HG02678 (cell line): ENCODE measurements around the gene KRTAP5-1.
"Not testable (repeated sequence)": the region's sequence is repeated elsewhere in the genome, so short reads cannot be mapped to it uniquely, and the experiment has no call there.

Source experiments
- ATAC-seq: cut with Tn5 transposase; IDR thresholded peaks from one replicate; pipeline ENCODE4 v1.9.1; 2021; ENCODE audit warnings: mild to moderate bottlenecking, moderate library complexity; ENCODE audit not compliant: unreplicated experiment

KRTAP5-1 gene

DNA sequence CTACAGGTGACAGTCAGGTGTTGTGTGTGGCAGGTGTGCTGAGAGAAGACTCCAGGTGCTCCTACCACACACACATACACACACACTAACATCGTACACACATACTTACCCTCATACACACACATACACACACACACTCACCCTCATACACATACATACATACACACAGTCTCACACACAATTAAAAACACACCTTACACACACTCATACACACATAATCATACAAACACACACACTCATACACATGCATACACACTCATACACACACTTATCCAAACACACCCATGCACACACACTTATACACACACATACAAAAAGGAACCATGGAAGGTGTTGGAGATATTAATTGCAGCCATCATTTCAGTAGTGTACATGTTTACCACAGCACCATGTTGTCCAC, 18.5 kb upstream of the KRTAP5-1 start:
- ATAC-seq = no peak

DNA sequence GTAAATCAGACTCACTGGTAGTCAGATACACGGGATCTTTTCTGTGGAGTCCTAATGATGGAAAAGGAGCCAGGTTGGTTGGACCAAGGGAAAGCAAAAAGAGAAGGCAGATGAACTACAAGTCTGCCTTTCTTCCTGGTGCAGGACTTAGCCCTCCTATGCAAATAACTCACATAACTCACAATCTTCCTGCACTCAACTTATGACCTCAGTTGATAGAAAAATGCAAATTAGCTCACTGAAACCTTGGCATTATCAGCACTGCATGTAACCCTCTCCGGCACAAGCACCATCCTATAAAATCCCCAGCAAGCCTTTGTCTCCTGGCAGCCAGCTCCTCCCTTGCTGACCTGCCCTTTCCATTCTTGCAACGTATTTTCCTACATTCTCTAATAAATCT, 16.6 kb upstream of the KRTAP5-1 start:
- not testable (repeated sequence) for ATAC-seq

DNA sequence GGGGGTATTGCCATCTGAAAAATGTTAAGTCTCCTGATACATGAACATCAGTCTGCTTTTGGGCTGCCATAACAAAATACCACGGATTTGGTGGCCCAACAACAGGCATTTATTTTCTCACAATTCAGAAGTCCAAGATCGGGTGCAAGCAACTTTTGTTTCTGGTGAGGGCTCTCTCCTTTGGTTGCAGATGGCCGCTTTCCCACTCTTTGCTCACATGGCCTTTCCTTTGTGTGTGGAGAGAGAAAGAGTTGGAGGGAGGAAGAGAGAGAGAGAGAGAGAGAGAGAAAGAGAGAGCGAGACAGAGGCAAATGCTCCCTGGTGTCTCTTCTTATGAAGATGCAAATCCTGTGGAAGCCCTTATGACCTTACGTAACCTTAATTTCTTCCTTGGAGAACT, 15.5 kb upstream of the KRTAP5-1 start:
- no peak for ATAC-seq

DNA sequence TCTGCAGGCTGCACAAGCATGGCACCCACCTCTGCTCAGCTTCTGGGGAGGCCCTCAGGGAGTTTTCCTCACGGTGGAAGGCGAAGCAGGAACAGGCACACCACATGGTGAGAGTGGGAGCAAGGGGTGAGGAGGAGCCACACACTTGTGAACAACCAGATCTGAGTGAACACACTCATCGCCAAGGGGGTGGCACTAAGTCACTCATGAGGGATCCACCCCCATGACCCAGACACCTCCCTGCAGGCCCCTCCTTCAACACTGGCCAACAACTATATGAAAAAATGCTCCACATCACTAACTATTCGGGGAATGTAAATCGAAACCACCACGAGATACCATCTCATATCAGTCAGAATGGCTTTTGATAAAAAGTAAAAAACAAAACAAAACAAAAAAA, 13.7 kb upstream of the KRTAP5-1 start:
- ATAC-seq = no peak

DNA sequence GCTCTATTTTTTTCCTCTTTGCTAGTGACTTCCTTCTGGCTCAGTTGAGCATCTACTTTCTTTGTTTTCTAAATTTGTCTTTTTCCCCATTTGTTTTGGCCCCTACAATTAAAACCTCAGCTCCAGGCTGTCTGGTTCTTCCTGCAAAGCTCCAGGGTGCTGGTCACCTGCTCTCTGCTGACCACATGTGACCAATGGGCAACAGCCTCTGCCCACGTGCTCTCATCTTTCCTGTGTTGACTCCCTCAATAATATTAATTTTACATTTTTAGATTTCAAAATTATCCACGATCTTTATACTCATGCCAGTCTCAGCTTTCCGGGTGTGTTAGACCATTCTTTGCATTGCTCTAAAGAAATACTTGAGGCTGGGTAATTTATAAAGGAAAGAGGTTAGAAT, 13.3 kb upstream of the KRTAP5-1 start:
- not testable (repeated sequence) for ATAC-seq

DNA sequence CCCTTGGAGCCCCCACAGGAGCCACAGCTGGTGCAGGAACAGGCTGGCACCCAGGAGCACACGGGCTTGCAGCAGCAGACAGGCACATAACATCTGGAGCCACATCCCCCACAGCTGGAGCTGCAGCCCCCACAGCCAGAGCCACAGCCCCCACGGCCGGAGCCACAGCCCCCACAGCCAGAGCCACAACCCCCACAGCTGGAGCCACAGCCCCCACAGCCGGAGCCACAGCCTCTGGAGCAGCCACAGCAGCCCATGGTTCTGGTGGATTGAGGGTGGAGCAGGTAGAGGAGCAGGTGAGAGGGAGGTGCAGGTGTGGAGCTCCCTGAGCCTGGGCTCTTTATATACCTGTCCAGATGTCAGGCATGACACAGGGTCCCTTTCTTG, 12.9 kb upstream of the KRTAP5-1 start, which contains the start of gene KRTAP5-2:
KRTAP5-2 (minus strand) TSS at position 301 of the 387 bp plus-strand sequence; CDS start at position 257, 44 bp downstream.
- ATAC-seq = no peak

DNA sequence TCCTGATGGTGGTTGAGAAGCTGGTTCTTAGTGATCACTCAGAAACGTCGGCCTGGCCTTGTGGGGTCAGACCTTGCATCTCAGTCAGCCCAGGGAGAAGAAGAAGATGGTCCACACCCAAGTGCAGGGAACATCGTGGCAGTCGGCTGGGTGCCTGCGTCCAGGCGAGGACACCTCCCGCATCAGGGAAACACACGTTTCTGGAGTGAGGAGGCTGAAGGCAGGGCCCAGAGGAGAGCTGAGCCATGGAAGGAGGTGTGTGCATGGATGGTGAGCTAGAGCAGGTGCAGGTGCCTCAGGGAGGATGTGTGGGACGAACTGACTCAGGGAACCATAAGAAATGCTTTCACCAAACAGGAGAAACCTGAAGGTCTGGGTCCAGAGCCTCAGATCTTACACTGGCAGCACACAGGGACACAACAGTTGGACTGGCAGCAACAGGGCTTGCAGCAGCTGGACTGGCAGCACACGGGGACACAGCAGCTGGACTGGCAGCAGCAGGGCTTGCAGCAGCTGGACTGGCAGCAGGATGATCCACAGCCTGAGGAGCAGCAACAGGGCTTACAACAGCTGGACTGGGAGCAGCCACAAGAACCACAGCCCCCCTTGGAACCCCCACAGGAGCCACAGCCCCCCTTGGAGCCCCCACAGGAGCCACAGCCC, 12.4 kb upstream of the KRTAP5-1 start:
- no peak for ATAC-seq

DNA sequence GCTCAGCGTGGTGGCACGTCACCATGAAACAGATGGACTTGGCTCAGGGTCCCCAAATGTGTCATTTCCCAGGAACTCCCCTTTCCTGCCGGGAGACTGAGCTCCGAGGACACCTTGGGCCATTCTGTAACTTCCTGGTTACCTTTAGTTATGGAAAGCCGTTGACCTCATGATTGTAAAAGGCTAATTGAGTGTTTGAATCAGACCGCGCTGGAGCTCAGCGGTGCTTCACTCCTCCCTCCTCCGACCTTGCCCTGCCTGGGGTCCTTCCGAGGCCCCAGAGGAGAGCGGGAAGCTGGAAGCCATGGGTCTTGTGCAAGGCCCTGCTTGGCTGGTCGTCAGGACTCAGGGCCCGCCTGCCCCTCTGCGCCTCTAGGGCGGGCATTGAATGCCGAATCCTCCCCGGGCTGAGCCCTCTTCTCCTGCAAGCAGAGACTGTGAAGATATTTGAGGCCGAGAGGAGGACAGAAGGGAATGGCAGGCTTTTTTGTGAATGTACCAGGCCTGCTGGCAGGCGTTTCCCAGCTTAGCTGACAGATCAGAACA, 11.6 kb upstream of the KRTAP5-1 start:
- ATAC-seq = not testable (repeated sequence)

DNA sequence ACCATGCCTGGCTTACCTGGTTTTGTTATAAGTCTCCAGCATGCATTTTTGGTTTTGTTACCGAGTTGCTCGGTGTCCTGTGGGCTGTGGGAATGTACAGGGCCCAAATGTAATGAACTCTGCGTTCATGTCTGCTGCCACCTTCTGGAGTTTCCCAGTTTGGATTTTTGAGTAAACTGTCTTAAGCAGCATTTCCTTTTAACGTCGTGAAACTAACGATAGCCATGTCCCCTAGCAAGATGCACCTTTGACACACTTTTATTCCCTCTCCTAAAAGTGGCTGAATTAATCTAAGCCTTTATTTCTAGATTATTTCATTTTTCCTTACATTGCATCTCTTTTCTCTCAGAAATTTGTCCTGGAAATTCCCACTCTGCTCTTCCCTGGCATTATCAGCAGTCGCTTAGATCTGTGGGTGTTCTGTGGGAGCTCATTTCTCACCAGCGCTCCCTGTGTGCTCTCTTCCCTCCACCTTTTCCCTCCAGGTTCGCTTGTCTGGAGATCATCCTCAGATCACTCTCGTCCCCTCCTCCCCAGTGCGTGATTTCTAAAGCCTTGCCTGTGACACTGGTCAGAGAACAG, 11.0 kb upstream of the KRTAP5-1 start:
- not testable (repeated sequence) for ATAC-seq

DNA sequence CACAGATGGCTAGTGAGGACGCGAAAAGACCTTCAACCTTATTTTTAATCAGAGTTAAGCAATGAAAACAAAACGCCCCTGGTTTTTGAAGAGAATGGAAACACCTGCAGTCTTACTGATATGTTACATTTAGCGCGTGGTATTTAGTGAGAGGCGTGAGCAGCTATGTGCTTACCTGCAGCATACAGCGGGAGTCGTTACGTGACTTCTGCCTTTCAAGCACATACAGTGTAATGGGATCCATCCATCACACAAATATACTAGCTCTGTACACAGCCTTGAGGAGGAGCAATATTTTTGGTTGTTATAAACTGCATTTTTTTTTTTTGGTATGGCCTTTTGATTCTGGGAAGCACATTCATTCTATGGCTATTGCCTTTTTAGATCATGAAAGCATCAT, 7.5 kb upstream of the KRTAP5-1 start:
- ATAC-seq = no peak

DNA sequence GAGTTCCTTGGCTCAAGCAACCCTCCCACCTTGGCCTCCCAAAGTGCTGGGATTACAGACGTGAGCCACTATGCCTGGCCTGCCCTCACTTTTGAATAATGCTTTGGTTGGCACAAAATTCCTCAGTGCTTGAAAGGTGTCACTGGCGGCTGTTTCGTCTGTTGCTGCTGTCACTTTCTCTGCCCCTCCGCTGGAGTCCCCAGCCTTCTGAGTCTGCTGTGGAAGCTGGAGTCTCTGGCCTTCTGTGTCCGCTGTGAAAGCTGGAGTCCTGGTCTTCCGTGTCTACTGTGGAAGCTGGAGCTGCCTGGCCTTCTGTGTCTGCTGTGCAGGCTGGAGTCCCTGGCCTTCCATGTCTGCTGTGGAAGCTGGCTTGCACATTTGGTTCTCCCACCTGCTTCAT, 4.9 kb upstream of the KRTAP5-1 start:
- ATAC-seq = no peak

DNA sequence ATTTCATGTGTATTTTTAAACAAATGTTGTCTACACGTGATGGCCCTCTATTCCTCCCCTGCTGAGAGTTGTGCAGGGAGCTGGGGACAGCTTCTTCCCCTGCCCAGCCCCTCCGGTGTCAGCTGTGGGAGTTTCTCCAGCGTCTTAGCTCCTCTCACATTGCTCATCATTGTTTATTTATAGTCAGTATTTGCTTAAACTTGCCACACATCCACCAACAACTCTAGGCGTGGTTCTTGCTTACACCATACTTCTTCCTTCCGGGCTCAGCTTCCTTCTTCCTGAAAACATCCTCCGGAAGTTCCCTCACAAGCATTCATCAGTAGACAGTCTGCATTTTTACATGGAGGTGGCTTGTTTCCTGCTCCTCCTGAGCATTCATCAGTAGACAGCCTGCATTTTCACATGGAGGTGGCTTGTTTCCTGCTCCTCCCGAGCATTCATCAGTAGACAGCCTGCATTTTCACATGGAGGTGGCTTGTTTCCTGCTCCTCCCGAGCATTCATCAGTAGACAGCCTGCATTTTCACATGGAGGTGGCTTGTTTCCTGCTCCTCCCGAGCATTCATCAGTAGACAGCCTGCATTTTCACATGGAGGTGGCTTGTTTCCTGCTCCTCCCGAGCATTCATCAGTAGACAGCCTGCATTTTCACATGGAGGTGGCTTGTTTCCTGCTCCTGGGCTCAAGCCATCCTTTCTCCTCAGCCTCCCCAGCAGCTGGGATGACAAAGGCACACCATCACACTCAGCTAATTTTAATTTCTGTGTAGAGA, 4.3 kb upstream of the KRTAP5-1 start:
- not testable (repeated sequence) for ATAC-seq

DNA sequence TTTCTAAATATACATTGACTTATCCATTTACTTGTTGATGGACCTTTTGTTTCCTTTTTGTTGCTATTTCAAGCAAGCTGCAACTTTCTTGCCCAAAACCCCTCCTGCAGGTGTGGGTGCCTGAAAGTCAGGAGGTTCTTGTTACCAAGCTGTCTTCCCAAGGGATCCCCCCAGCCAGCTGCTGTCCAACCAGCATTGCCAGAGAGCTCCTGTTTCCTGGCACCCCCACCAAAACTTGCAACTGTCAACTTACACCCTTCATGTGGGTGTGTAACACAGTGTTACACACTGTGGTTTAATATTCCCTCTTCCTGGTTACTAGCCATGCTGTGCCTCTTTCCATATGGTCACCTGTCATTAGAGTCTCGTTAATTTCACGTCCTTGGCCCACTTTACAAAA, 1.6 kb upstream of the KRTAP5-1 start:
- no peak for ATAC-seq

DNA sequence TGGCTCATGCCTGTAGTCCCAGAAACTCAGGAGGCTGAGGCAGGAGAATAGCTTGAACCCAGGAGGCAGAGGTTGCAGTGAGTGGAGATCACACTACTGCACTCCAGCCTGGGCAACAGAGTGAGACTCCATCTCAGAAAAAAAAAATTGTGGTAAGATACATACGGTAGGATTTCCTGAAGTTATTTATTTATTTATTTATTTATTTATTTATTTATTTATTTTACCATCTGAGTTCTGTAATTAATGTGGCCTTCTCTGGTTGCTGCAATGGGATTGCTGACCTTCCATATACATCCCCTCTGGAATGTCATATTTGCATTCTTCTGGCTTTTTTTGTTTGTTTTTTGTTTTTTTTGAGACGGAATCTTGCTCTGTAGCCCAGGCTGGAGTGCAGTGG, 2.2 kb downstream of the KRTAP5-1 start:
- not testable (repeated sequence) for ATAC-seq

DNA sequence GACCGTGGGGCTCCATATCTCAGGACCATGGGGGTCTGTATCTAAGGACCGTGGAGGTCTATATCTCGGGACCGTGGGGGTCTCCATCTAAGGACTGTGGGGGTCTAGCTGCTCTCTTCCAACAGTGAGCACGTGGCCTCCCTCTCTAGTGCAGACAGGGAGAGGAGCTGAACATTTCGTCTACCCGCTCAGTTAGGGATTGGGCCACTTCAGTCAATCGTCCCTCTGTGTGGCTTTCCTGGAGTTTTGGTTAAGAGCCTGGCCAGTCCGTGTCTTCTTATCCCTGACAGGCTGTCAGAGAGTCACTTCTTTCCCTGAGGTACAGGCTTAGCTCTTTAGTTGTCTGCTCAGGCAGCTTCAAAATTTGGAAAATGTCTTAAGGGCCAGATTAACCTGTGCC, 3.1 kb downstream of the KRTAP5-1 start:
- no peak for ATAC-seq

DNA sequence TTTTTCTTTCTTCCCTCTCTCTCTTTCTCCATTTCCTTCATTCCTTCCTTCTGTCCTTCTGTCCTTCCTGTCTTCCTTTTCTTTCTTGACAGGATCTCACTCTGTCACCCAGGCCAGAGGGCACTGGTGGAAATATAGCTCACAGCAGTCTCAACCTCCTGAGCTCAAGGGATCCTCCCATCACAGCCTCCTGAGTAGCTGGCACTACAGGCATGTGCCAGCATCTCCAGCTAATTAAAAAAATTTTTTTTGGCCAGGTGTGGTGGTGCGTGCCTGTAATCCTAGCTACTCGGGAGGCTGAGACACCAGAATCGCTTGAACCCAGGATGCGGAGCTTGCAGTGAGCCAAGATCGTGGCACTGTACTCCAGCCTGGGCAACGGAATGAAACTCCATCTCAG, 8.3 kb downstream of the KRTAP5-1 start:
- ATAC-seq = no peak

DNA sequence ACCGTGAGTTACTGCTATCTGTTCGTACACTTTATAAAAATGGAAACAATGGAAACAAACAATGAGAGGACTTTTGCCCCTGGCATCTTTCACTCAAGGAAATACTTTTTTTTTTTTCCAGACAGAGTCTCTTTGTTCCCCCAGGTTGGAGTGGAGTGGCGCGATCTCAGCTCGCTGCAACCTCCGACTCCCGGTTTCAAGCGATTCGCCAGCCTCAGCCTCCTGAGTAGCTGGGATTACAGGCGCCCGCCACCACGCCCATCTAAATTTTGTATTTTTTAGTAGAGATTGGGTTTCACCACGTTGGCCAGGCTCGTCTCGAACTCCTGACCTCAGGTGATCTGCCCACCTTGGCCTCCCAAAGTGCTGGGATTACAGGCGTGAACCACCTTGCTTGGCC, 9.3 kb downstream of the KRTAP5-1 start:
- not testable (repeated sequence) for ATAC-seq

DNA sequence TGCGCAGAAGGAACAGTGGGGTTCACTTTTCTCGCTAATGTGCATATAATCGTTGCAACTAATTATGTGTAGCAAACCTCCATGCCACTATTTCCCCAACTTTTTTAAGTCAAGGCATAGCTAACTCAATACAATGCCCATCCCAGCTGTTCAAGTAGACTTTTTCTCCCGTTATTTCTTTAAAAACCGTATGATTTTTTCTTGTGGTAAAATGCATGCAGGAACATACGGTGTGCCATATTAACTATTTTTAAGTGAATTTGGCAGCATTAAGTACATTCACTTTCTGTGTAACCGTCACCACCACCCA, 10.2 kb downstream of the KRTAP5-1 start:
- no peak for ATAC-seq

DNA sequence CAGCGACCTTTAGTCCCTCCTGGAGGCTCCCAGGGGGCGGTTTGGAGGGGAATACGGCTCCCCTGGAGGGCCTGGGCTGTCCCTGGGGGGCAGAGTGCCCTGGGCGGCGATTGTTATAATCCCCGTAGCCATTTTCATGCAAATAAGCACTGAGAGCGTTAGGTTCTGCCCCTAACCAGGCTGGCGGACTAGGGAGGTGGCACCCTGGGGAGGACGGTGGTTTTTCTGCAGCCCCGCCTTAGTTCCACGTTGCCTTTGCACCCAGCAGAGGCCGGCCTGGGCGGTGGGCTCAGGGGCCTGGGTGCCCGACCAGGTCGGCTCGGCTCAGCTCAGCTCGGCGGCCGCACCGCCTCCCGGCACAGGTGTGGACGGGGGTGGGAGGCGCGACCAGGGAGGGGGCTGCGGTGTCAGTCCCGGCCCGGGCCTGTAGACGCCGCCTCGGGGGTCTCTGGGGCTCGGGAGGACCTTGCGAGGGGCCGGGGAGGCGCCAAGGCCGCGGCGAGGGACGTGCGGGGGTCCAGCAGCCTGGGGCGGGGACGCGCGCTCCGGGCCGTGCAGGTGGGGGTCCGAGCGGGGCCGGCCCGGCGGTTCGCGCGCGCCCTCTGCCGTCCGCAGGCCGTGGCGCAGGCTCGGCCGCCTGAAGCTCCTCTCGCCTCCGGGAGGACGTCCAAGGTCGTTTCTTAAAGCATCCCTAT, 10.7 kb downstream of the KRTAP5-1 start:
- no peak for ATAC-seq

DNA sequence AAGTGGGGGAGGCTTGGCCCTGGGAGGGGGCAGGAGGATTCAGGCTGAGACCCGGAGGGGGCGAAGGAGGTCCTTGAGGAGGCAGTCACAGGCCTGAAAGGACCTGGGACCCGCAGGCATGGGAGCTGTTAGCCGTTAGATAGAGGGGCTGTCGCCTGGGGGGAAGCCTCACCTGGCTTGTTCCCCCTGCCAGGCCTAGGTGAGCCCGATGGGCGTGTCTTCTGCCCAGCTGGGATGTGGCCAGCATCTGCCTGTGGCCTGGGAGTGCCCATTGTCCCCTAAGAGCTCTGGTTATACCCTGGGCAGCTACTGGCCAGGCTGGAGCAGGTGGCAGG, 11.2 kb downstream of the KRTAP5-1 start:
- no peak for ATAC-seq

DNA sequence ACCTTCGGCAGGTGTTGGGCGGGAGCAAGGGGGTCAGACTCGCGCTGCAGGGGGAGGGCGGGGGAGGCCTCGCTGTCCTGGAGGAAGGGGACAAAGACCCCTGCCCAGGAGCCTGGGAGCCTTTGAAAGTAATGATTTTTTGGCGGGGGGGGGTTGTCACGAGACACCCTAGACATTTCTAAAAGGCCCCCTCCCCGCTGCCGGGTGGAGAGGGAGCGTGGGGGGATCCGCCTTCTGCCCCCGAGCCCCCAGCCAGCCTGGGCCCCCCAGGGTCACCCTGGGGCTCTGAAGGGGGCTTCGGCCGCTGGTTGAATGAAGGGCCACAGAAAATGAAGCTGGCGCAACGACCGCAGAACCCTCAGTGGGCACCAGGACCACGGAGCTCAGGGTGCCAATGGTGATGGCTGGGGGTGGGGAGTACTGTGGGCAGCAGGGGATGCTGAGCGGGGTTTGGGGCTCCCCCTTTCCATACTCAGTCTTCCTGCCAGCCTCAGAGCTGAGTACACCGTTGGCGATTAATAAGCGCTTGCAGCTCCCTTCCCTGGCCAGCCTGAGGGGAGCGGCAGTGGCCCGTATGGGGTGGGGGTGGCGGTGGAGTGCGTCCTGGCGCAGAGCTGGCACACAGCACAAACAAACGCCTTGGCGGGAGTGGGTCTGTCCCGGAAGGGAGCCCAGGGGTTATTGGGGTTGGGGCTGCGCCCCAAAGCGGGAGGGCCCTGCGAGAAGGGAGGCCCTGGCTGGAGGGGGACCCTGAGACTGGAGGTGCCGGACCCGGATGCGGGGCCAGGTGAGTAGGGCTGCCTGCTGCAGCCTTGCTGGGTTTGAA, 11.8 kb downstream of the KRTAP5-1 start:
- no peak for ATAC-seq
